Nephron progenitor cell (in vitro differentiated cells): Measurements from ENCODE around the gene RPS6KA2.

ENCODE experiments used
- DNase-seq: peaks from one replicate; pipeline ENCODE4 v3.0.0; 2021
- H3K27ac Mint-ChIP-seq: 2 replicates; pipeline ENCODE4 v1.8.0; 2021; ENCODE audit warnings: mild to moderate bottlenecking, moderate library complexity, mixed read lengths
- H3K27me3 Mint-ChIP-seq: 2 replicates; pipeline ENCODE4 v1.8.0; 2021; ENCODE audit warnings: mild to moderate bottlenecking, low read depth, mixed read lengths; ENCODE audit not compliant: poor library complexity
- H3K36me3 Mint-ChIP-seq: 2 replicates; pipeline ENCODE4 v1.8.0; 2021; ENCODE audit warnings: low read depth, mixed read lengths
- H3K4me1 Mint-ChIP-seq: 2 replicates; pipeline ENCODE4 v1.8.0; 2021; ENCODE audit warnings: mixed read lengths
- H3K4me3 Mint-ChIP-seq: 2 replicates; pipeline ENCODE4 v1.8.0; 2021; ENCODE audit warnings: mild to moderate bottlenecking, moderate library complexity, mixed read lengths
- H3K9me3 Mint-ChIP-seq: 2 replicates; pipeline ENCODE4 v1.8.0; 2021; ENCODE audit warnings: mild to moderate bottlenecking, moderate library complexity, mixed read lengths
- CTCF ChIP-seq: fragments of 200-600 bp; sonication (generic); IDR thresholded peaks from 2 replicates; pipeline ENCODE4 v1.5.0; 2021; ENCODE audit warnings: antibody characterized with exemption

Gene RPS6KA2

GRCh38 chr6:166618251-166618650 is 8.8 kb downstream of the RPS6KA2 start:
- Mint-ChIP-seq H3K9me3 (peaks cover 4% of the 10 kb centered on the region), H3K27ac (no peak overlapping the region), H3K4me1 (peaks cover 84% of the 10 kb centered on the region), H3K36me3 (peaks cover 19% of the 10 kb centered on the region), H3K27me3 (peaks cover 22% of the 10 kb centered on the region), H3K4me3 (no peak overlapping the region)
- TF ChIP-seq CTCF = no peak
- no peak for DNase-seq

GRCh38 chr6:166617359-166617758 is 9.7 kb downstream of the RPS6KA2 start:
- H3K4me3 Mint-ChIP-seq = no peak overlapping the region
- peaks cover 18% of the 10 kb centered on the region for H3K27me3 Mint-ChIP-seq
- peaks cover 19% of the 10 kb centered on the region for H3K36me3 Mint-ChIP-seq
- no peak for TF ChIP-seq CTCF
- H3K9me3 Mint-ChIP-seq = no peaks in the 10 kb centered on the region
- DNase-seq = no peak
- peak overlapping the region; percentile 47 for H3K27ac Mint-ChIP-seq
- peaks cover 93% of the 10 kb centered on the region for H3K4me1 Mint-ChIP-seq

GRCh38 chr6:166616261-166617238 is 10.5 kb downstream of the RPS6KA2 start:
- peak overlapping the region; percentile 42 for H3K4me3 Mint-ChIP-seq
- no peak overlapping the region for H3K27ac Mint-ChIP-seq
- H3K9me3 Mint-ChIP-seq = no peaks in the 10 kb centered on the region
- peaks cover 19% of the 10 kb centered on the region for H3K36me3 Mint-ChIP-seq
- peaks cover 98% of the 10 kb centered on the region for H3K4me1 Mint-ChIP-seq
- peaks cover 18% of the 10 kb centered on the region for H3K27me3 Mint-ChIP-seq
- TF ChIP-seq CTCF = no peak
- no peak for DNase-seq

GRCh38 chr6:166615059-166615770 is 11.8 kb downstream of the RPS6KA2 start:
- peaks cover 14% of the 10 kb centered on the region for H3K27me3 Mint-ChIP-seq
- TF ChIP-seq CTCF = no peak
- peaks cover 19% of the 10 kb centered on the region for H3K36me3 Mint-ChIP-seq
- no peaks in the 10 kb centered on the region for H3K9me3 Mint-ChIP-seq
- H3K4me3 Mint-ChIP-seq = no peak overlapping the region
- DNase-seq = no peak
- H3K4me1 Mint-ChIP-seq = peaks cover 92% of the 10 kb centered on the region
- peak overlapping the region; percentile 89 for H3K27ac Mint-ChIP-seq

GRCh38 chr6:166614589-166614988 is 12.5 kb downstream of the RPS6KA2 start:
- peaks cover 14% of the 10 kb centered on the region for H3K27me3 Mint-ChIP-seq
- H3K4me1 Mint-ChIP-seq = peaks cover 91% of the 10 kb centered on the region
- H3K9me3 Mint-ChIP-seq = no peaks in the 10 kb centered on the region
- DNase-seq = no peak
- no peak for TF ChIP-seq CTCF
- H3K4me3 Mint-ChIP-seq = peak overlapping the region; percentile 56
- peak overlapping the region; percentile 83 for H3K27ac Mint-ChIP-seq
- peaks cover 19% of the 10 kb centered on the region for H3K36me3 Mint-ChIP-seq
